Right lobe of liver (tissue), 6 donors: ENCODE results near the gene KCNIP1. TPM values are rescaled to one million over a fixed set of nuclear protein-coding genes. Genes with fewer than 3 reads are reported as not detected.

Experiments
- ATAC-seq, 4 donors: fragments of 200-7000 bp; cut with Tn5 transposase; one replicate each; pipeline ENCODE4 v1.9.1; 2020; ENCODE audit warnings: mild to moderate bottlenecking in 4 of 4, moderate library complexity in 4 of 4
- DNase-seq, 3 donors: peaks; one replicate each; pipeline ENCODE4 v3.0.0-alpha.2; 2020
- H3K27ac ChIP-seq, 3 donors: fragments of 200-600 bp; one replicate each; pipeline ENCODE4 v1.8.0; 2022
- H3K27me3 ChIP-seq, 2 donors: fragments of 200-600 bp; one replicate each; pipeline ENCODE4 v1.8.0; 2022
- H3K36me3 ChIP-seq, 4 donors: fragments of 200-600 bp; sonication (generic) in 1 of 4; one replicate each; pipeline versions ENCODE4 v1.5.1 to v1.8.0; 2017 to 2022; ENCODE audit warnings: control low read depth in 1 of 4
- H3K4me1 ChIP-seq, 4 donors: fragments of 200-600 bp; sonication (generic) in 1 of 4; one replicate each; pipeline versions ENCODE4 v1.5.1 to v1.8.0; 2017 to 2022; ENCODE audit warnings: control low read depth in 1 of 4
- H3K4me3 ChIP-seq, 3 donors: fragments of 200-600 bp; one replicate each; pipeline ENCODE4 v1.8.0; 2022
- H3K9me3 ChIP-seq, 4 donors: fragments of 200-600 bp; sonication (generic) in 1 of 4; one replicate each; pipeline versions ENCODE4 v1.5.1 to v1.8.0; 2017 to 2022; ENCODE audit warnings: control low read depth in 1 of 4
- CTCF ChIP-seq, 4 donors: fragments of 200-600 bp in 3 of 4; fragments of 450-650 bp in 1 of 4; IDR thresholded peaks; one replicate each; pipeline versions ENCODE4 v1.5.1 to v1.8.0; 2016 to 2022; ENCODE audit warnings: antibody characterized with exemption in 4 of 4, mild to moderate bottlenecking in 2 of 4
- POLR2A ChIP-seq: fragments of 450-650 bp; IDR thresholded peaks from one replicate; pipeline ENCODE4 v1.6.1; 2017; ENCODE audit warnings: antibody characterized with exemption, mild to moderate bottlenecking
- WGBS: methylation state at CpG from one replicate; pipeline ENCODE4 v1.1.6; 2018; ENCODE audit warnings: low coverage, low lambda C conversion rate; ENCODE audit not compliant: insufficient coverage; ENCODE audit errors: missing lambda C conversion rate; 5-methylcytosine and 5-hydroxymethylcytosine counted together
- intact Hi-C, 2 donors: fragments of 100-400 bp; cut with DNase I; formaldehyde crosslinking; loops; one replicate each; pipeline versions ENCODE4 v1.11.2 to v1.14.1; 2022
- total RNA-seq, 6 experiments: library from RNA; depleted of rRNA in 2 of 6; stranded (reverse); fragments of >200 nt in 2 of 6; fragmentation: NEBNext Ultra II Directional in 3 of 6; extraction: Animal tissue kit (Norgen Biotek cat#: 25700) in 3 of 6; gene quantifications; one replicate each; pipeline versions ENCODE4 v1.1.0 to v1.2.4, GENCODE V29; 2016 to 2023
- donor health status: DM: no; HTN: yes; CAD: no.
- donor health status: DM: no; HTN: no; CAD: no.
- donor health status: DM: no; HTN: no; CAD: no.
- donor health status: DM: no; HTN: yes; CAD: no.
- donor health status: DM: no; HTN: yes; CAD: no.

Gene KCNIP1
- total RNA-seq, 6 experiments from 2014 or later: 0.56 TPM; not detected in 5

- H3K27me3 ChIP-seq: no peaks in the 10 kb centered on the region
- H3K4me3 ChIP-seq: no peak overlapping the region
- no peaks in the 10 kb centered on the region for H3K4me1 ChIP-seq
- 48% methylated on average over 6 of the region's 8 CpGs for WGBS
- intact Hi-C loops: no loop called here
- no peaks in the 10 kb centered on the region for H3K36me3 ChIP-seq
- TF ChIP-seq POLR2A: no peak
- TF ChIP-seq CTCF (IDR thresholded peaks at IDR 0.05): no peak
- DNase-seq: no peak
- H3K27ac ChIP-seq: no peak overlapping the region
- ATAC-seq: no peak
- H3K9me3 ChIP-seq: no peaks in the 10 kb centered on the region
Observed at GRCh38 chr5:170704417-170705192, 200.8 kb downstream of the KCNIP1 start.

GRCh38 chr5:170709640-170710039 is 205.8 kb downstream of the KCNIP1 start:
- no peak overlapping the region for H3K27ac ChIP-seq
- DNase-seq: no peak
- 42% methylated on average over 6 of the region's 6 CpGs for WGBS
- ATAC-seq: no peak
- H3K27me3 ChIP-seq: no peaks in the 10 kb centered on the region
- H3K36me3 ChIP-seq: no peaks in the 10 kb centered on the region
- no peaks in the 10 kb centered on the region for H3K9me3 ChIP-seq
- intact Hi-C loops: no loop called here
- H3K4me1 ChIP-seq: no peaks in the 10 kb centered on the region
- TF ChIP-seq POLR2A (no peak), CTCF (IDR thresholded peaks at IDR 0.05) (no peak)
- no peak overlapping the region for H3K4me3 ChIP-seq

- TF ChIP-seq POLR2A: no peak
- TF ChIP-seq CTCF (IDR thresholded peaks at IDR 0.05): no peak
- no peaks in the 10 kb centered on the region for H3K36me3 ChIP-seq
- H3K27ac ChIP-seq: no peak overlapping the region
- ATAC-seq (no peak), DNase-seq (no peak)
- H3K9me3 ChIP-seq: no peaks in the 10 kb centered on the region
- intact Hi-C loops: no loop called here
- 58% methylated on average over 4 of the region's 4 CpGs for WGBS
- no peaks in the 10 kb centered on the region for H3K27me3 ChIP-seq
- H3K4me3 ChIP-seq: no peak overlapping the region
- H3K4me1 ChIP-seq: no peaks in the 10 kb centered on the region
Observed at GRCh38 chr5:170711300-170711699, 207.5 kb downstream of the KCNIP1 start.

- H3K36me3 ChIP-seq: no peaks in the 10 kb centered on the region
- intact Hi-C loops: no loop called here
- DNase-seq: no peak
- TF ChIP-seq CTCF (IDR thresholded peaks at IDR 0.05) (no peak), POLR2A (no peak)
- no peaks in the 10 kb centered on the region for H3K4me1 ChIP-seq
- H3K27me3 ChIP-seq: no peaks in the 10 kb centered on the region
- H3K9me3 ChIP-seq: no peaks in the 10 kb centered on the region
- H3K27ac ChIP-seq: no peak overlapping the region
- no peak for ATAC-seq
- WGBS: 88% methylated on average over 5 of the region's 5 CpGs
- H3K4me3 ChIP-seq: no peak overlapping the region
Observed at GRCh38 chr5:170715141-170715540, 211.3 kb downstream of the KCNIP1 start.
